Right lobe of liver (tissue), 4 donors: ENCODE results near the gene MAP4K2.

Source experiments
- CTCF ChIP-seq, 4 donors: fragments of 200-600 bp in 3 of 4; fragments of 450-650 bp in 1 of 4; IDR thresholded peaks; one replicate each; pipeline versions ENCODE4 v1.5.1 to v1.8.0; 2016 to 2022; ENCODE audit warnings: antibody characterized with exemption in 4 of 4, mild to moderate bottlenecking in 2 of 4
- POLR2A ChIP-seq: fragments of 450-650 bp; IDR thresholded peaks from one replicate; pipeline ENCODE4 v1.6.1; 2017; ENCODE audit warnings: antibody characterized with exemption, mild to moderate bottlenecking
- donor health status: DM: no; HTN: no; CAD: no.
- donor health status: DM: no; HTN: no; CAD: no.
- donor health status: DM: no; HTN: yes; CAD: no.

- TF ChIP-seq CTCF (IDR thresholded peaks at IDR 0.05) (no peak), POLR2A (no peak)
Observed at GRCh38 chr11:64801561-64802369, 1.2 kb downstream of the MAP4K2 start.
